NCI-H2107 treated with DMSO at 0.1 percent for 48 hours (cell line): ENCODE results near the gene PRMT5.
A peak's percentile ranks its signal among the peaks of the same experiment; 100 is the strongest.
"Not testable (repeated sequence)": the region's sequence is repeated elsewhere in the genome, so short reads cannot be mapped to it uniquely, and the experiment has no call there.

Experiments
- DNase-seq: peaks from one replicate; lab custom pipeline; 2025; ENCODE audit not compliant: unreplicated experiment; lab: John Stamatoyannopoulos, UW

The PRMT5 gene

GRCh38 chr14:22929104-22929960, at the start of gene PRMT5:
PRMT5 (minus strand) TSS chr14:22929376; CDS start chr14:22929361, 15 bp downstream.
- DNase-seq = peak; percentile 100

GRCh38 chr14:22978487-22978837, 49.3 kb upstream of the PRMT5 start:
- DNase-seq = no peak

GRCh38 chr14:22977684-22978486, 48.7 kb upstream of the PRMT5 start:
- DNase-seq = no peak

GRCh38 chr14:22977434-22977683, 48.2 kb upstream of the PRMT5 start:
- no peak for DNase-seq

GRCh38 chr14:22976620-22977433, 47.7 kb upstream of the PRMT5 start:
- peak; percentile 83 for DNase-seq

GRCh38 chr14:22974530-22975313, 45.5 kb upstream of the PRMT5 start:
- DNase-seq = no peak

- DNase-seq = peak; percentile 46
These were observed 44.2 kb upstream of the PRMT5 start for GRCh38 chr14:22973217-22974032.

GRCh38 chr14:22972313-22972930, 43.2 kb upstream of the PRMT5 start:
- DNase-seq = no peak

- no peak for DNase-seq
These were observed 42.0 kb upstream of the PRMT5 start for GRCh38 chr14:22971152-22971551.

GRCh38 chr14:22966783-22967269, 37.6 kb upstream of the PRMT5 start:
- no peak for DNase-seq

- DNase-seq = not testable (repeated sequence)
These were observed 37.0 kb upstream of the PRMT5 start for GRCh38 chr14:22965916-22966782.

GRCh38 chr14:22962061-22962676, 33.0 kb upstream of the PRMT5 start:
- DNase-seq = no peak

GRCh38 chr14:22955702-22956569, 26.8 kb upstream of the PRMT5 start:
- DNase-seq = no peak

- DNase-seq = peak; percentile 56
These were observed 23.2 kb upstream of the PRMT5 start for GRCh38 chr14:22952418-22952817.

GRCh38 chr14:22951795-22952194, 22.6 kb upstream of the PRMT5 start:
- DNase-seq = not testable (repeated sequence)

- no peak for DNase-seq
These were observed 16.5 kb upstream of the PRMT5 start for GRCh38 chr14:22945642-22946041.

GRCh38 chr14:22939684-22940083, 10.5 kb upstream of the PRMT5 start:
- no peak for DNase-seq
